ENCODE measurements around the gene SELENOO. TPM values are rescaled to one million over a fixed set of nuclear protein-coding genes. Genes with fewer than 3 reads are reported as not detected.

The SELENOO gene
- total and polyA plus RNA-seq, 9 donors: 0.40 to 31.1 (median 23.0) TPM

DNA sequence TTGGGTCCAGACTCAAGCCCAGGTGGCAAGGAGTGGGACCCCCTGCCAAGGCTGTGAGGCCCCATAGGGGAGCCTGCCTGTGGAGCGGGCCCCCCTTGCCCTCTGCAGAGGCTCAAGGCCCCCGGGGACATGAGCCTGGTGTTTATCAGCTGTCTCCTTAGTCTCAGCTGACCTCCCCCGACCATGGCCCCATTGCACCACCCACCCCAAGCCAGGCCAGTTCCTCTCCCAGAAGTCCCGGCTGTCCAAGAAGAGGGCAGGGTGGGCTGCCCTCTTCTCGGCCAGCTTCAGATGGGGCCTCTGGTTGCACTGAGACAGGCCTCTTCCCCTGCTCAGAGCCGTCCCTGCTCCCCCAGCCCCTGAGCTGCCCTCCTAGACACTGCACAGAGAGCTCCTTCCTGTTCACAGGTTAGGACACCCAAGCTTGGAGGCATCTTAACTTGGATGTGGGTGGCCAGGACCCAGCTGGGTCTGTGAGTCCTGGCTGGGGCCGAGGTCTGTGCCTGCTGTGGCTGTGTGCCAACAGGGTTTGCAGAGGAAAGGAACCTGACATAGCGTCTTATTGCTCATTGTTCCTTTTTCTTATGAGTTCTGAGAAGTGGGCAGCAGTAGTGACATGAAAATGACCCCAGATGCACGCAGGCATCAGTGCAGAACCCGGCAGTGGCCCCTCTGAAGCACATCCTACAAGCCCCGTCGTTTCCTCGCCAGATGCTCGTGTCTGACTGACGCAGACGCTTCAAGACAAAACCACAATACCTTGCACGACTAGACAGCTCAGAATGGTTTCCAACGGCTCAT, 9.7 kb upstream of the SELENOO start:
- intact Hi-C loops (cut with DNase I): loop anchor here in 1 of 4 donors (10.0 kb wide), 1 partner anchor 236 kb away; no protein-coding TSS in a partner anchor
- no peaks in the 10 kb centered on the region for H3K36me3 ChIP-seq
- peaks cover 8% of the 10 kb centered on the region for H3K4me1 ChIP-seq (ENCODE audit: insufficient read depth)
- H3K27ac ChIP-seq: peak overlapping the region; percentile 4 to 60
- DNase-seq: peak in 3 of 5 donors; percentile 38 to 56 (median 45)
- TF ChIP-seq CTCF (IDR thresholded peaks at IDR 0.05) (no peak), EP300 (IDR thresholded peaks at IDR 0.05) (no peak), POLR2A (IDR thresholded peaks at IDR 0.05) (no peak)
- H3K27me3 ChIP-seq: no peaks in the 10 kb centered on the region
- H3K9me3 ChIP-seq: no peaks in the 10 kb centered on the region
- WGBS, 3 donors: 68 to 73% (median 69%) methylated on average over 18 of the region's 18 CpGs
- H3K4me3 ChIP-seq: peak overlapping the region; percentile 30

- H3K9me3 ChIP-seq: no peaks in the 10 kb centered on the region
- no peak for TF ChIP-seq EP300 (IDR thresholded peaks at IDR 0.05)
- no peak for TF ChIP-seq CTCF (IDR thresholded peaks at IDR 0.05)
- no peak for TF ChIP-seq POLR2A (IDR thresholded peaks at IDR 0.05)
- H3K27me3 ChIP-seq: no peaks in the 10 kb centered on the region
- peak in 1 of 5 donors; percentile 13 for DNase-seq
- H3K36me3 ChIP-seq: no peaks in the 10 kb centered on the region
- WGBS, 3 donors: 80 to 83% (median 82%) methylated on average over 23 to 25 of the region's 25 CpGs
- H3K4me3 ChIP-seq: no peak overlapping the region
- no peak overlapping the region for H3K27ac ChIP-seq
- peaks cover 8% of the 10 kb centered on the region for H3K4me1 ChIP-seq (ENCODE audit: insufficient read depth)
- intact Hi-C loops (cut with DNase I): loop anchor here in 1 of 4 donors (10.0 kb wide), 1 partner anchor 238 kb away; no protein-coding TSS in a partner anchor
Measured at GRCh38 chr22:50192436-50193204, 8.2 kb upstream of the SELENOO start.

DNA sequence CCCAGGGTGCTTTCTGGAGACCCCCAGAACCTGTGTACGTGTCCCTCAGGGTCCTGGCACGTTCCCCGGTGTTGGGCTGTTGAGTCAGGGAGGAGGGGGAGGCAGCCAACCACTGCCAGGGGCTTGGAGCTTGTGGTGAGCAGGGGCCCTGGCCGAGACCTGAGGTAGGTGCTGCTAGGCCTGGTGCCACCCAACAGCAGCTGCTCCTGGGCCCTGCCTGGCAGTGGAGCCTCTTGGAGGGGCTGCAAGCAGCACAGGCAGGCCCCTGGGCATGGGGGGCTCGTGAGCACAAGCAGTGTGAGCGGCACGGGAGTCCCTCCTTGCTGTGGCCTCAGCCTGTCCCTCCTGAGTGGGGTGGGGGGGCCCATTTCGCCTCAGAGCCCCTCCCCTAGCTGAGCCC, 7.2 kb upstream of the SELENOO start:
- H3K36me3 ChIP-seq: no peaks in the 10 kb centered on the region
- intact Hi-C loops (cut with DNase I): loop anchor here in 1 of 4 donors (10.0 kb wide), 1 partner anchor 239 kb away; no protein-coding TSS in a partner anchor
- WGBS, 3 donors: 74 to 83% (median 82%) methylated on average over 8 of the region's 8 CpGs

More for the DNA sequence above, 7.2 kb upstream of the SELENOO start:
- no peaks in the 10 kb centered on the region for H3K27me3 ChIP-seq
- no peak for TF ChIP-seq CTCF (IDR thresholded peaks at IDR 0.05)
- TF ChIP-seq POLR2A (IDR thresholded peaks at IDR 0.05): no peak
- TF ChIP-seq EP300 (IDR thresholded peaks at IDR 0.05): no peak
- H3K4me3 ChIP-seq: no peak overlapping the region
- H3K4me1 ChIP-seq (ENCODE audit: insufficient read depth): peaks cover 8% of the 10 kb centered on the region
- no peaks in the 10 kb centered on the region for H3K9me3 ChIP-seq
- DNase-seq: peak in 1 of 5 donors; percentile 17
- H3K27ac ChIP-seq: no peak overlapping the region

All from ovary (tissue), 9 donors.